Testis (tissue), 3 donors: ENCODE measurements around the gene NEK4. TPM values are rescaled to one million over a fixed set of nuclear protein-coding genes. Genes with fewer than 3 reads are reported as not detected.

Source experiments
- DNase-seq: peaks from one replicate; pipeline ENCODE4 v3.0.0-alpha.2; 2019
- H3K27ac ChIP-seq, 2 donors: fragments of 200-600 bp; sonication (generic); one replicate each; pipeline ENCODE4 v1.5.1; 2019
- H3K27me3 ChIP-seq: fragments of 200-600 bp; sonication (generic); one replicate; pipeline ENCODE4 v1.5.1; 2019
- H3K36me3 ChIP-seq: fragments of 200-600 bp; sonication (generic); one replicate; pipeline ENCODE4 v1.5.1; 2017; ENCODE audit warnings: low read depth; ENCODE audit errors: missing control alignments
- H3K4me1 ChIP-seq: fragments of 200-600 bp; sonication (generic); one replicate; pipeline ENCODE4 v1.5.1; 2019
- H3K4me3 ChIP-seq, 2 donors: fragments of 200-600 bp; sonication (generic); one replicate each; pipeline ENCODE4 v1.5.1; 2017 to 2019
- H3K9me3 ChIP-seq: fragments of 200-600 bp; sonication (generic); one replicate; pipeline ENCODE4 v1.5.1; 2017
- CTCF ChIP-seq, 3 experiments: fragments of 450-650 bp in 2 of 3; fragments of 200-600 bp in 1 of 3; sonication (generic) in 1 of 3; IDR thresholded peaks; one replicate each; pipeline ENCODE4 v1.5.1; 2016 to 2019; ENCODE audit warnings: antibody characterized with exemption in 3 of 3, mild to moderate bottlenecking in 2 of 3, moderate library complexity in 1 of 3
- POLR2A ChIP-seq: fragments of 450-650 bp; IDR thresholded peaks from one replicate; pipeline ENCODE4 v1.6.1; 2017; ENCODE audit warnings: antibody characterized with exemption, mild to moderate bottlenecking, moderate library complexity
- WGBS, 2 donors: methylation state at CpG; one replicate each; pipeline ENCODE4 v1.1.5; 2018; 5-methylcytosine and 5-hydroxymethylcytosine counted together
- intact Hi-C: fragments of 100-400 bp; cut with DNase I; formaldehyde crosslinking; loops from one replicate; pipeline ENCODE4 v1.15.1; 2023; ENCODE audit warnings: low total_unique reads
- polyA plus RNA-seq: library from polyadenylated mRNA; stranded (reverse); fragments of 350-450 nt; fragmentation: Illumina TruSeq; extraction: RNeasy Lipid Tissue Mini Kit (QIAGEN cat#74804); gene quantifications from one replicate; pipeline ENCODE4 v1.2.3, GENCODE V29; 2014; ENCODE audit warnings: low read depth, low replicate concordance; ENCODE audit not compliant: insufficient read depth
- total RNA-seq, 2 donors: library from RNA; depleted of rRNA; stranded (reverse); fragments of >200 nt; gene quantifications; one replicate each; pipeline ENCODE4 v1.2.3, GENCODE V29; 2016

The NEK4 gene
- total and polyA plus RNA-seq, 3 donors from 2014 or later: 66.6 to 114 (median 70.2) TPM

- H3K9me3 ChIP-seq: no peaks in the 10 kb centered on the region
- no peaks in the 10 kb centered on the region for H3K4me1 ChIP-seq
- no peak for TF ChIP-seq POLR2A
- TF ChIP-seq CTCF (IDR thresholded peaks at IDR 0.05): no peak
- H3K27me3 ChIP-seq: no peaks in the 10 kb centered on the region
- H3K36me3 ChIP-seq: no peaks in the 10 kb centered on the region
- H3K4me3 ChIP-seq: no peak overlapping the region
- no peak for DNase-seq
- H3K27ac ChIP-seq: no peak overlapping the region
- intact Hi-C loops: no loop called here
- WGBS, 2 donors: 70 to 72% methylated on average over 6 of the region's 6 CpGs
These were observed 4.4 kb upstream of the NEK4 start for GRCh38 chr3:52774901-52775864.

DNA sequence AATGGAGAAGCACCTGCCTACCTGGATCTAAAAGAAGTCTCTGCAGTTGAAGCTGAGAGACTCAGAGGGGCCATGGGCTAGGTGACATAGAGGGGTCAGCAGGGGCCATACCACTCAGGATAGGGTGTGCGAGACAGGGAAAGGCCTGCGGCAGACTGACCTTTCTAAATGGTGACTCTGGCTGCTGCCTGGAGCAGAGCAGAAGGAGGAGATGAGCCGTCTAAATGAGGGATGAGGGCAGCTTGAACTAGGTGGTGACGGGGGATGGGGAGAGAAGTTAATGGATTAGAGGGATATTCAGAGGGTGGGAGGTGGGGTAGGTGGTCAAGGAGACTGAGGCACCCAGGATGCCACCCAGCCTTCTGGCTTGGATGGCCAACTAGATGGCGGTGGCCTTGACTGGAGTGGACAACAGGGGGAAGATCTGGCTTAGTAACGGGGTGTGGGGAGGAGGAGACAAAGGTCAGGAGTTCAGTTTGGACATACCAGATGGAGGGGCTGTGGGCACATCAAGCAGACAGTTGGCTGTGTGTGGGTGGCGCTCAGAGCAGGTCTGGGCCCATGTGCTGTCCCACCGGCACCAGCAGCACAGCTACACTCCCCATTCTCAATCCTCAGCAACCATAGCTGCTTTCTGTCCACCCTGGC lies 3.5 kb upstream of the NEK4 start:
- DNase-seq: no peak

DNA sequence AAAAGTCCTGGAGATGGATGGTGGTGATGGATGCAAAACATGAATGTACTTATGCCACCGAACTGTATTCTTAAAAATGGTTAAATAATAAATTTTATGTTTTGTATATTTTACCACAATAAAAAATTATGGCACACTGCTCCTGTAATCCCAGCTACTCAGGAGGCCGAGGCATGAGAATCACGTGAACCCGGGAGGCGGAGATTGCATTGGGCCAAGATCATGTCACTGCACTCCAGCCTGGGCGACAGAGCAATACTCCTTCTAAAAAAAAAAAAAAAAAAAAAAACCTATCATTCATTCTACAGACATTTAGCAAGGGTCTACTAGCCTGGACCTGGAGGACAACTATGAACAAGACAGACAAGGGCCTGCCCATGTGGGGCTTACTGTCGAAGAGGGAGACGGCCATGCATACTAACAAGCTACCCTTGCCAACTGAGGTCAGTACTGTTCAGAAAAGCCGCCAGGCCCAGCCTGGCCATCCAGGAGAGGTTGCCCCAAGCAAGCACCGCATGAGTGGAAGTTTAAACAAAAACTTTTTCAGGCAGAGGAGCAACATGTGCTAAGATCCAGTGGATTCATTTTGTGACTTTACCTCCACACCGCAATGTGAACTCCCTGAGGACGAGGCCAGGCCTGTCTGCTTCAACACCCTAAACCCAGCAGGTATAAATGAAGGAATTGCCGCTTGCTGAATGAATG lies 2.8 kb upstream of the NEK4 start:
- TF ChIP-seq CTCF (IDR thresholded peaks at IDR 0.05) (no peak), POLR2A (no peak)
- intact Hi-C loops: no loop called here
- Histone ChIP-seq H3K27me3 (no peaks in the 10 kb centered on the region), H3K4me1 (peaks cover 6% of the 10 kb centered on the region), H3K27ac (no peak overlapping the region), H3K9me3 (no peaks in the 10 kb centered on the region), H3K36me3 (no peaks in the 10 kb centered on the region), H3K4me3 (no peak overlapping the region)
- DNase-seq: no peak
- WGBS, 2 donors: 90 to 96% methylated on average over 13 of the region's 13 CpGs

More for the DNA sequence above, 3.5 kb upstream of the NEK4 start:
- intact Hi-C loops: no loop called here
- Histone ChIP-seq H3K36me3 (no peaks in the 10 kb centered on the region), H3K4me3 (no peak overlapping the region), H3K9me3 (no peaks in the 10 kb centered on the region), H3K27me3 (no peaks in the 10 kb centered on the region), H3K27ac (no peak overlapping the region), H3K4me1 (peaks cover 6% of the 10 kb centered on the region)
- WGBS, 2 donors: 77 to 84% methylated on average over 7 to 8 of the region's 8 CpGs
- TF ChIP-seq POLR2A (no peak), CTCF (IDR thresholded peaks at IDR 0.05) (no peak)

DNA sequence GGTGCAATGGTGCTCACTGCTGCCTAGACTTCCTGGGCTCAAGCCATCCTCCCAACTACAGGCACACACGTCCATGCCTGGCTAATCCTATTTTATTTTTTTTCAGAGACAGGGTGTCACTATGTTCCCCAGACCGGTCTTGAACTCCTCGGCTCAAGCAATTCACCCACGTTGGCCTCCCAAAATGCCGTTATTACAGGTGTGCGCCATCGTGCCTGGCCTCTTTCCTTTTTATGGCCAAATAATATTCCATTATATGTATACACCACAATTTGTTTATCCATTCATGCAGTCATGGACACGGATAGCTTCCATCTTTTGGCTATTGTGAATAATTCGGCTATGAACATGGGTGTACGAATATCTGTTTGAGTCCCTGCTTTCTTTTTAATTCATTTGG lies 962 bp upstream of the NEK4 start:
- Histone ChIP-seq H3K27ac (no peak overlapping the region), H3K27me3 (no peaks in the 10 kb centered on the region), H3K36me3 (no peaks in the 10 kb centered on the region), H3K4me3 (peak overlapping the region in 1 of 2 donors; percentile 95), H3K4me1 (peaks cover 6% of the 10 kb centered on the region), H3K9me3 (no peaks in the 10 kb centered on the region)
- intact Hi-C loops: no loop called here
- DNase-seq: no peak
- TF ChIP-seq CTCF (IDR thresholded peaks at IDR 0.05): no peak
- TF ChIP-seq POLR2A: no peak
- WGBS, 2 donors: 55 to 60% methylated on average over 10 of the region's 10 CpGs
